ENCODE measurements around the gene TRAF4.

- TF ChIP-seq POLR2AphosphoS5 (IDR thresholded peaks at IDR 0.05) (no peak), CTCF (IDR thresholded peaks at IDR 0.05) (no peak)
These were observed 21.2 kb upstream of the TRAF4 start for GRCh38 chr17:28722417-28723158.

Measured in suprapubic skin (tissue), 3 donors.